Measurements from ENCODE around the gene P3R3URF. TPM values are rescaled to one million over a fixed set of nuclear protein-coding genes. Genes with fewer than 3 reads are reported as not detected.

P3R3URF gene
- total and polyA plus RNA-seq, 9 of the 15 experiments (the other 6 are each of a cell fraction or from before 2014, with no cell fraction given), result not detected

GRCh38 chr1:46133181-46133658, 43.1 kb downstream of the P3R3URF start (continued):
- TF ChIP-seq ZNF583 (CRISPR knock-in tag; IDR thresholded peaks at IDR 0.05), result peak; percentile 67; the same call in 1 of the 2 replicates
- peak; percentile 72; the same call in 1 of the 2 replicates for TF ChIP-seq THAP12 (CRISPR knock-in tag; IDR thresholded peaks at IDR 0.05)
- TF ChIP-seq RFX5 (IDR thresholded peaks at IDR 0.05; ENCODE audit: low read depth, low read length), result peak; percentile 75
- TF ChIP-seq NCOR1 (IDR thresholded peaks at IDR 0.05), result no peak
- no peak for TF ChIP-seq ELF1 (tag; IDR thresholded peaks at IDR 0.05)
- TF ChIP-seq ATF1 (CRISPR knock-in tag; IDR thresholded peaks at IDR 0.05), result no peak
- 0 out of 2 replicates have a peak, but pooled peaks have one; percentile 41 for TF ChIP-seq ATF1 (tag; IDR thresholded peaks at IDR 0.05)
- TF ChIP-seq, protein P1, sequence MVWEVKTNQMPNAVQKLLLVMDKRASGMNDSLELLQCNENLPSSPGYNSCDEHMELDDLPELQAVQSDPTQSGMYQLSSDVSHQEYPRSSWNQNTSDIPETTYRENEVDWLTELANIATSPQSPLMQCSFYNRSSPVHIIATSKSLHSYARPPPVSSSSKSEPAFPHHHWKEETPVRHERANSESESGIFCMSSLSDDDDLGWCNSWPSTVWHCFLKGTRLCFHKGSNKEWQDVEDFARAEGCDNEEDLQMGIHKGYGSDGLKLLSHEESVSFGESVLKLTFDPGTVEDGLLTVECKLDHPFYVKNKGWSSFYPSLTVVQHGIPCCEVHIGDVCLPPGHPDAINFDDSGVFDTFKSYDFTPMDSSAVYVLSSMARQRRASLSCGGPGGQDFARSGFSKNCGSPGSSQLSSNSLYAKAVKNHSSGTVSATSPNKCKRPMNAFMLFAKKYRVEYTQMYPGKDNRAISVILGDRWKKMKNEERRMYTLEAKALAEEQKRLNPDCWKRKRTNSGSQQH (CRISPR knock-in tag; IDR thresholded peaks at IDR 0.05), result peak; percentile 42; the same call in 1 of the 2 replicates
- 0 out of 4 replicates have a peak, but pooled peaks of 1 of the 2 experiments have one; percentile 12 for TF ChIP-seq ARNT (IDR thresholded peaks at IDR 0.05)
- TF ChIP-seq ZZZ3 (IDR thresholded peaks at IDR 0.05), result no peak
- TF ChIP-seq, protein P2, sequence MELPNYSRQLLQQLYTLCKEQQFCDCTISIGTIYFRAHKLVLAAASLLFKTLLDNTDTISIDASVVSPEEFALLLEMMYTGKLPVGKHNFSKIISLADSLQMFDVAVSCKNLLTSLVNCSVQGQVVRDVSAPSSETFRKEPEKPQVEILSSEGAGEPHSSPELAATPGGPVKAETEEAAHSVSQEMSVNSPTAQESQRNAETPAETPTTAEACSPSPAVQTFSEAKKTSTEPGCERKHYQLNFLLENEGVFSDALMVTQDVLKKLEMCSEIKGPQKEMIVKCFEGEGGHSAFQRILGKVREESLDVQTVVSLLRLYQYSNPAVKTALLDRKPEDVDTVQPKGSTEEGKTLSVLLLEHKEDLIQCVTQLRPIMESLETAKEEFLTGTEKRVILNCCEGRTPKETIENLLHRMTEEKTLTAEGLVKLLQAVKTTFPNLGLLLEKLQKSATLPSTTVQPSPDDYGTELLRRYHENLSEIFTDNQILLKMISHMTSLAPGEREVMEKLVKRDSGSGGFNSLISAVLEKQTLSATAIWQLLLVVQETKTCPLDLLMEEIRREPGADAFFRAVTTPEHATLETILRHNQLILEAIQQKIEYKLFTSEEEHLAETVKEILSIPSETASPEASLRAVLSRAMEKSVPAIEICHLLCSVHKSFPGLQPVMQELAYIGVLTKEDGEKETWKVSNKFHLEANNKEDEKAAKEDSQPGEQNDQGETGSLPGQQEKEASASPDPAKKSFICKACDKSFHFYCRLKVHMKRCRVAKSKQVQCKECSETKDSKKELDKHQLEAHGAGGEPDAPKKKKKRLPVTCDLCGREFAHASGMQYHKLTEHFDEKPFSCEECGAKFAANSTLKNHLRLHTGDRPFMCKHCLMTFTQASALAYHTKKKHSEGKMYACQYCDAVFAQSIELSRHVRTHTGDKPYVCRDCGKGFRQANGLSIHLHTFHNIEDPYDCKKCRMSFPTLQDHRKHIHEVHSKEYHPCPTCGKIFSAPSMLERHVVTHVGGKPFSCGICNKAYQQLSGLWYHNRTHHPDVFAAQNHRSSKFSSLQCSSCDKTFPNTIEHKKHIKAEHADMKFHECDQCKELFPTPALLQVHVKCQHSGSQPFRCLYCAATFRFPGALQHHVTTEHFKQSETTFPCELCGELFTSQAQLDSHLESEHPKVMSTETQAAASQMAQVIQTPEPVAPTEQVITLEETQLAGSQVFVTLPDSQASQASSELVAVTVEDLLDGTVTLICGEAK (IDR thresholded peaks at IDR 0.05), result 0 out of 2 replicates have a peak, but pooled peaks have one; percentile 28
- TF ChIP-seq, protein P2 (CRISPR knock-in tag; IDR thresholded peaks at IDR 0.05), result no peak
- peak; percentile 33; the same call in 1 of the 2 replicates for TF ChIP-seq RUNX1 (IDR thresholded peaks at IDR 0.05; ENCODE audit: low read depth)
- TF ChIP-seq NFRKB (IDR thresholded peaks at IDR 0.05; ENCODE audit: low read depth), result no peak
- TF ChIP-seq, protein P3, sequence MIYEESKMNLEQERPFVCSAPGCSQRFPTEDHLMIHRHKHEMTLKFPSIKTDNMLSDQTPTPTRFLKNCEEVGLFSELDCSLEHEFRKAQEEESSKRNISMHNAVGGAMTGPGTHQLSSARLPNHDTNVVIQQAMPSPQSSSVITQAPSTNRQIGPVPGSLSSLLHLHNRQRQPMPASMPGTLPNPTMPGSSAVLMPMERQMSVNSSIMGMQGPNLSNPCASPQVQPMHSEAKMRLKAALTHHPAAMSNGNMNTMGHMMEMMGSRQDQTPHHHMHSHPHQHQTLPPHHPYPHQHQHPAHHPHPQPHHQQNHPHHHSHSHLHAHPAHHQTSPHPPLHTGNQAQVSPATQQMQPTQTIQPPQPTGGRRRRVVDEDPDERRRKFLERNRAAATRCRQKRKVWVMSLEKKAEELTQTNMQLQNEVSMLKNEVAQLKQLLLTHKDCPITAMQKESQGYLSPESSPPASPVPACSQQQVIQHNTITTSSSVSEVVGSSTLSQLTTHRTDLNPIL (CRISPR knock-in tag; IDR thresholded peaks at IDR 0.05), result no peak
